ENCODE data around the gene ZNF385B. TPM values are rescaled to one million over a fixed set of nuclear protein-coding genes. Genes with fewer than 3 reads are reported as not detected.

ZNF385B gene
- total RNA-seq, 1 donor from 2014 or later: not detected

DNA sequence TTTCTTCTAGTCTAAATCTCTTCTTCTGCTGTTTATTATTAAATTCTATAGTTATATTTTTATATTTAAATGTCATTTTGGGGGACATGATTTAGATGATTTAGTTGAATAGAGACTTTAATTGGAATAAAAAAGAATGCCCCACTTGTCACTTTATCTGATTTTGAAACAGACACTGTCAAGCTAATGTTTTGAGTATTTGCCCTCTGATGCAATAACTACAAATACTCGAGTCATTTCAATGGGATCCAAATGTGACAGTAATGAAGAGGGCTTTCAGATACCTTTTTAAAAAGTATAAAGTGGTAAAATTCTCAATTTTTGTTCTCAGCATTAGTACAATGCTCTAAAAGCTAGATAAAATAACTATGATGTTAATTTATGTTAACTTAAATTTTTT lies 339.5 kb downstream of the ZNF385B start:
- H3K27me3 Mint-ChIP-seq: no peaks in the 10 kb centered on the region
- no peaks in the 10 kb centered on the region for H3K4me1 Mint-ChIP-seq
- H3K4me3 Mint-ChIP-seq: no peak overlapping the region
- H3K9me3 Mint-ChIP-seq: no peaks in the 10 kb centered on the region
- no peak for DNase-seq
- H3K36me3 Mint-ChIP-seq (ENCODE audit: low read depth): no peaks in the 10 kb centered on the region
- intact Hi-C loops (cut with micrococcal nuclease): no loop called here
- H3K27ac Mint-ChIP-seq: no peak overlapping the region

DNA sequence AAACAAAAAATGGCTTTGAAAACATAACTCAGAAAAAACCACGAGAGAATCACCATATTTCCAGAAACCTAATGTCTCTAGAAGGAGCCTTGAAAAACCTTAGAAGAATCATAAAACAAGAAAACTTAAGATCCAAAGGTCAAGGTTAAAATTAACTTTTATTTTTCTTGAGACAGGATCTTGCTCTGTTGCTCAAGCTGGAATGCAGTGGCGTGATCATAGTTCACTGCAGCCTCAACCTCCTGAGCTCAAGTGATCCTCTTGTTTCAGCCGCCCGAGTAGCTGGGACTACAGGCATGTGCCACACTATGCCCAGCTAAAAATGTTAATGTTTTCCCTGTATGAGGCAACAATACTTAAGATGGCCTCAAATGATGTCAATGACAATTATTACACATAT lies 342.6 kb downstream of the ZNF385B start:
- Mint-ChIP-seq H3K36me3 (ENCODE audit: low read depth) (no peaks in the 10 kb centered on the region), H3K4me3 (no peak overlapping the region), H3K9me3 (no peaks in the 10 kb centered on the region), H3K4me1 (no peaks in the 10 kb centered on the region), H3K27me3 (no peaks in the 10 kb centered on the region), H3K27ac (no peak overlapping the region)
- intact Hi-C loops (cut with micrococcal nuclease): no loop called here
- DNase-seq: no peak

DNA sequence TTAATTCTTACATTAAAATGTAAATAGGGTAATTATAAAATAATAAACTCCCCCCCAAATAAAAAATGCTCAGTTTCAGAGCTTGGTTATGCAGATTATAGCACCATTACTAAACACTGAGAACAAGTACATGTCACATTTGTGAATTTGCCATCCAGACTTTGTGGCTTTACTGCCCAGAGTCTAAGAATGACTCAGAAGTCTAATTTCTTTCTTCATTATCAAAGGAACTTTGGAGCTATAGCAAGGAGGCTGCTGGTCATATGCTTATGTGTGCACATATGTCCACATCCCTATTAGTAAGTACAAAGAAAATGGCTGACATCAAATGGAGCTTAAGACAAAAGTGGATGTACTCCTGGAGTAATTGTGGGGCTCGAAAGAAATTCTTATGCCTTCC lies 348.2 kb downstream of the ZNF385B start:
- Mint-ChIP-seq H3K4me1 (no peaks in the 10 kb centered on the region), H3K27me3 (no peaks in the 10 kb centered on the region), H3K9me3 (no peaks in the 10 kb centered on the region), H3K4me3 (no peak overlapping the region), H3K36me3 (ENCODE audit: low read depth) (no peaks in the 10 kb centered on the region), H3K27ac (no peak overlapping the region)
- intact Hi-C loops (cut with micrococcal nuclease): no loop called here
- no peak for DNase-seq

DNA sequence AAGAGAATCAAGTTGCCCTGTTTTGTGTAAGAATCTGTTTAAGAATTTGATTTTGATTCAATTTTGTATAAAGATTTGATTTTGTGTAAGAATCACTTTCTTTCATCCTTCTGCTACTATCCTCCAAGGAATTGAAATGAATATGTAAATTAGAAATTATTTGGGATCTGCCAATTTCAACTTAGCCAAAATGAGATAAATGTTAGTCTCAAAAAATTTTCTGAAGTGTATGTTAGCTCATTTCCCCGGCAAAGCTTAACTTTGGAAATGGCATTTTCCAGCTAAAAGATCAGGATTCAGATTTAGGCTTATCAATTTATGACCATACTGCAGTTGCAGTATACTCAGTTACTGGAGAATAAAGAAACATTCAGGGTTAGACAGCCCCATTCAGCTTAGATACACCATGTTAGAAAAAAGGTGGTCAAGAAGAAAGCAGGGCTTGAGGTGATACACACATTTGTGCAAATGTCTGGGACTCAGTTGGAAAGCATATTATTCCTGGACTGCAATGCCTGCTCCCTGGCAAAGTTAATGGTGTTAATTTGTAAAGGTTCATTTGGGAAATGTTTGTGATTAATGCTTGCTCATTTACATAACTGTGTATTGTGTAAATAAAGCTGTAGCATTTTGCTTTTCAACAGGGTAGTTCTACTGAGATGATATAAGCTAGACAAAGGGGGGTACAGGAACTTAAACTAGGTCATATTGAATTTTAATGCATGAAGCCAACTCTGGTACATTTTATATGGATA lies 349.0 kb downstream of the ZNF385B start:
- no peaks in the 10 kb centered on the region for H3K36me3 Mint-ChIP-seq (ENCODE audit: low read depth)
- no peak for DNase-seq
- intact Hi-C loops (cut with micrococcal nuclease): no loop called here
- no peaks in the 10 kb centered on the region for H3K27me3 Mint-ChIP-seq
- H3K27ac Mint-ChIP-seq: no peak overlapping the region
- H3K4me3 Mint-ChIP-seq: no peak overlapping the region
- no peaks in the 10 kb centered on the region for H3K4me1 Mint-ChIP-seq
- no peaks in the 10 kb centered on the region for H3K9me3 Mint-ChIP-seq

DNA sequence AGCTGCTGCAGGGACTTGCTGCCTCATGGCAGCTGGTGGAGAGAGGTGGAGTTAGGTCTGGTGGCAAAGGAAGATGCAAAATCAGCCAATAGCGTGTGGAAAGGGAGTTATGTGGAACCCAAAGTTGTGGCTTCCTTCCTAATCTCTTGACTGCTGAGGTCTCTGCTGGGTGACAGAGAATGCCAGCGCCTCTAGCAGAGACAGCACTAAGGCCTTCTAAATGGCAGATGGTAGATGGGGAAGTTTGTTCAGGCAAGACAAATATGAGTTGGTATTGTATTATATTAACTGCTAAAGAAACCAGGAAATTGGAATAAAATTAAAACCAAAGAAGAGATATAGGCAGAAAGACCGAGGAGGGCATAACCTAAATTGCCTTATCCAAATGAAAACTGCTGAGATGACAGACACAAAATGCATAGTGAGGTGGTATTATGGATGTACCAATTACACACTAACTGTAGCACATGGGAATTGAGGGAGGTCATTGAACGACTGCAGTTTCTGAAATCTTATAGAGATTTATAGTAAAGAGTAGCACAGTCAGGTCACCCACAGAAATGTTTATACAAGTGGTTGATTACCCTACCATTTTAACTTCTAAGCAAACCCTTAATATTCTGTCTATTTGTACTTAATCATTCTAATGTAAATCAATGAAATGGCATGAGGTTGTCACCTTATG lies 350.2 kb downstream of the ZNF385B start:
- Mint-ChIP-seq H3K4me3 (no peak overlapping the region), H3K27ac (no peak overlapping the region), H3K27me3 (no peaks in the 10 kb centered on the region), H3K36me3 (ENCODE audit: low read depth) (no peaks in the 10 kb centered on the region), H3K9me3 (no peaks in the 10 kb centered on the region), H3K4me1 (no peaks in the 10 kb centered on the region)
- intact Hi-C loops (cut with micrococcal nuclease): no loop called here
- DNase-seq: no peak

DNA sequence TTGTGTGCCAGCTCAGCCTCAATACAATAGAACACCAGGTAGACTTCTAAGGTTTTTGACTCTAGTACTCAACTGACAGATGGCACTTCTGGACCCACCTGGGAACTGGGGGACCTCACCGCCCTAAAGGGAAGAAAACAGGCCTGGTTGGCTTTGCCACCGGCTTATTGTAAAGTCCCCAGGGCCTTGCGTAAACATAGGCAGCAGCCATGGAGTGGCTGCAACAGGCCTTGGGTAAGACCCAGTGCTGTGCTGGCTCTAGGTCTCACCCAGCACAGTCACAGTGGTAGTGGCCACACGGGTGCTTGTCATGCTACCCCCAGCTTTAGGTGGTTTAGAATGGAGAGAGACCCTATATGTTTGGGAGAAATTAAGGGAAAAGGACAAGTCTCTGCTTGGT lies 366.1 kb downstream of the ZNF385B start:
- intact Hi-C loops (cut with micrococcal nuclease): no loop called here
- no peak for DNase-seq
- Mint-ChIP-seq H3K36me3 (ENCODE audit: low read depth) (no peaks in the 10 kb centered on the region), H3K27ac (no peak overlapping the region), H3K4me3 (no peak overlapping the region), H3K9me3 (no peaks in the 10 kb centered on the region), H3K27me3 (peaks cover 2% of the 10 kb centered on the region), H3K4me1 (no peaks in the 10 kb centered on the region)

DNA sequence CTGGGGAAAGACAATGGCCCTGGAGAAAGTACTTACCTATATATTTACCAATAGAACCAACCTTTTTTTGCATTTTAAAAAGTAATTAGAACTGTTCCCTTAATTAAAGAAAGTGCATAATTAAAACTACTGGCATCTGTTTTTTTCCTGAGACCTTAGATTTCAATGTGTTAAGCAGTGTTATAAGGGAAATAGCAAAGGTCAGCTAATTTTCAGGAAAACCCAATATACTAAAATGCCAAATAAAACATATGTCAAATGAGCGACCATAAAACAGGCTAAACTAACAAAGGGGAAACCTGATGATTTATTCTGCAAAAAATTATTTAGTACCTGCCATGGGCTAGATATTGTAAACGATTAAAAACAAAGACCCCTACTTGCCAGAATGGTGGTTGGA lies 372.8 kb downstream of the ZNF385B start:
- no peak for DNase-seq
- H3K27ac Mint-ChIP-seq: no peak overlapping the region

DNA sequence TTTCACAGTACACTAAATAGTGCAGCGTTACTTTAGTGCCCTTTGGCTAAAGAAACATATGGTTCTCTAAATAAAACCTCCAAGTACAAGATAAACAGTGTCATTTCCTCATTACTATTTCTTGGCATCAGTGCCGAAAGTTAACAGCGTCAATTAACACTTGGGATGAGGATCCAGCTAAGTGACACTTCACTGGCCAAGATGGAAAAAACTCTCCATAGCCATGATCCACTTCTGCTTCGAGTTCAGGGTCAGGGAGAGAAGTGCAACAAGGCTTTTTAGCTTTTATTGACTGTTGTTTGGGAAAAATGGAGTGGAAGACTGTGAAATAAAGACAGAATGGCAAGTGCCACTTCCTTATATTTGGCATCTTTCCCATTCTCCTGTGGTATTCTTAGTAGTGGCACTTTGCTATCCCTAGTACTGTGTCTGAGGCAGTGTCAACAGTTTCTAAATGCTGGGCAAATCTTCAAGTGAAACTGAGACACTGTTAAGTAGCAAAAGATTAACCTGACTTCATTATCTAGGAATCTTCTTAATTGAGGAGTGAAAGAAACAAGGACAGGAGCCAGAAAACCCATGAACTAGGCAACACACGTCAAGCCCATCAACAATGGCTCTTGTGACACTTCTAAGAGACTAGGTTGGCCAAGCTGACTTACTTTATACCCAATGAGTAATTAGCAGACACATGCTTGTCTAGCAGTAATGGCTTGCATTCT lies 374.2 kb downstream of the ZNF385B start:
- Mint-ChIP-seq H3K4me1 (no peaks in the 10 kb centered on the region), H3K9me3 (no peaks in the 10 kb centered on the region), H3K4me3 (no peak overlapping the region), H3K27ac (no peak overlapping the region), H3K27me3 (no peaks in the 10 kb centered on the region), H3K36me3 (ENCODE audit: low read depth) (no peaks in the 10 kb centered on the region)
- intact Hi-C loops (cut with micrococcal nuclease): no loop called here
- DNase-seq: no peak

More for the DNA sequence above, 372.8 kb downstream of the ZNF385B start:
- Mint-ChIP-seq H3K36me3 (ENCODE audit: low read depth) (no peaks in the 10 kb centered on the region), H3K4me3 (no peak overlapping the region), H3K9me3 (no peaks in the 10 kb centered on the region), H3K27me3 (no peaks in the 10 kb centered on the region), H3K4me1 (no peaks in the 10 kb centered on the region)
- intact Hi-C loops (cut with micrococcal nuclease): no loop called here

DNA sequence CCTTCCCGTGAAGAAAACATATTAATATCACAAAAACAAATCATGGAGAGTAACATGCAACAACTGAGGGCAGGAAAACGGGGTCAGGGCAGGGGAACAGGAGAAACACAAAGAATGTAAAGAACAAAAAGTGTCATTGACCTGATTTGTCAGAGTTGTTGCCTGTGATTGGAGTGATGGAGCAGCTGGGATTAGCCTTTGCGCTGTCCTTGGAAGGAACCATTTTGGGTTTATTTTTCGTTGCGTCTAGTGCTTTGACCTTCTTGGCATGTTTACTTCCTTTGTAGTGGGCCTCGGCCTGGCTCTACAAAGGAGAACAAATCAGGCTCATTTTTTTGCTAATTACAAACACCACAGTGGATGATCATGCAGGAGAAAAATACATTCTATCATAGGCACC lies 378.3 kb downstream of the ZNF385B start:
- Mint-ChIP-seq H3K27ac (no peak overlapping the region), H3K4me3 (no peak overlapping the region), H3K27me3 (no peaks in the 10 kb centered on the region), H3K36me3 (ENCODE audit: low read depth) (no peaks in the 10 kb centered on the region), H3K9me3 (no peaks in the 10 kb centered on the region), H3K4me1 (no peaks in the 10 kb centered on the region)
- no peak for DNase-seq
- intact Hi-C loops (cut with micrococcal nuclease): no loop called here

DNA sequence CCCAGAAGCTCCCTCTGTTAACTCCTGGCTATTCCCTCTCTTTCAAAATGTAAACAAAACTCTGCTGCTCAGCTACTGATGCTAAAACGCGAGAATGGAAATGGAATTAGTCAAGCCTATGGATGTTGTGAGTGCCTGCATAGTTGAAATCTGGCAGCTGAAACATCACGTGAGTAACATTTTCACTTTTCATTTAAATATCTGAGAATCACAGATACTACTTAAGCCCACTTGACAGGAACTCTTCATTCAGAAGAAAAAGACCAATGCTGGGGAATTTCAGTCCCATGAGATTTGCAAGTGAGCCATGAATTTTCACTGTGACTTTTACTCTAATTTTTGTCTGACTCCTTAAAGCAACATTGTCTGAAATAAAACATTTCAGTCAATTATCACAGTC lies 381.5 kb downstream of the ZNF385B start:
- H3K4me3 Mint-ChIP-seq: no peak overlapping the region
- intact Hi-C loops (cut with micrococcal nuclease): no loop called here
- H3K4me1 Mint-ChIP-seq: no peaks in the 10 kb centered on the region

DNA sequence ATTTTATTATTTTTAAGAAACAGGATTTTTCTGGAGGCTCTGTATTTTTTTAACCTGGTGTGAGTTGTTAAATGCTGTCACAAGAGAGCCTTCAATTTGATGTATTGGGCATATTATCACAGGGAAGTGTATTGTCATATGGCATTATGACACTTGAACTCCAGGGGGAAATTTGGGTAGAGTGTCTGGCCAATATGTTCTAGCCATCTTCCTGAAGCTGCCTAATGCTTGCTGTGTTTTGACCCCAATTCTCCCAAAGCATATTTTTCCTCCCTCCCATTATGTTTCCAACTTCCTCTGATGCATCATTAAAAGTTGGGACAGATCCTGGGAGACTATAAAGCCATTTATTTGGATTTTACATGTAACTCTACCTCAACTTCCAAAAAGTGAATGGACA lies 382.6 kb downstream of the ZNF385B start:
- H3K27ac Mint-ChIP-seq: no peak overlapping the region
- H3K4me3 Mint-ChIP-seq: no peak overlapping the region
- no peaks in the 10 kb centered on the region for H3K27me3 Mint-ChIP-seq
- H3K36me3 Mint-ChIP-seq (ENCODE audit: low read depth): no peaks in the 10 kb centered on the region
- H3K4me1 Mint-ChIP-seq: no peaks in the 10 kb centered on the region
- intact Hi-C loops (cut with micrococcal nuclease): no loop called here
- no peak for DNase-seq
- no peaks in the 10 kb centered on the region for H3K9me3 Mint-ChIP-seq

More for the DNA sequence above, 381.5 kb downstream of the ZNF385B start:
- no peaks in the 10 kb centered on the region for H3K36me3 Mint-ChIP-seq (ENCODE audit: low read depth)
- H3K27me3 Mint-ChIP-seq: no peaks in the 10 kb centered on the region
- no peak overlapping the region for H3K27ac Mint-ChIP-seq
- H3K9me3 Mint-ChIP-seq: no peaks in the 10 kb centered on the region
- no peak for DNase-seq

DNA sequence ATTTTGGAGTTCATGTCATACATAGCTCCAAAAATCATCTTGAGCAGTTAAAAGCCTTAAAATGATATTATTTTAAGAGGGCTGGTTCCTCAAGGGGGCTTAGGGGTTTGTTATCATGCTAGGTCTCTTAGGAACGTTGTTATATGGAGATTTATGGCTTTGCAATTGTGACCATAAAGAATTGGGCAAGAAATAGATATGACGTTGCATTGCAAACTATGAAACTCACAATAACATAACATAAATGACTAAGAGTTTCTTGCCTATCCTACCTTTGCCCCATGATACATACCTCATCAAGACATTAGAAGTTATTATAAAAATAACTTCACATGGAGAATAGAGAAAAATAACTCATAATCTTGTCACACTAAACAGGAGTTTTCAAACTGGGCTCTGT lies 390.4 kb downstream of the ZNF385B start:
- H3K27ac Mint-ChIP-seq: no peak overlapping the region
- intact Hi-C loops (cut with micrococcal nuclease): no loop called here

DNA sequence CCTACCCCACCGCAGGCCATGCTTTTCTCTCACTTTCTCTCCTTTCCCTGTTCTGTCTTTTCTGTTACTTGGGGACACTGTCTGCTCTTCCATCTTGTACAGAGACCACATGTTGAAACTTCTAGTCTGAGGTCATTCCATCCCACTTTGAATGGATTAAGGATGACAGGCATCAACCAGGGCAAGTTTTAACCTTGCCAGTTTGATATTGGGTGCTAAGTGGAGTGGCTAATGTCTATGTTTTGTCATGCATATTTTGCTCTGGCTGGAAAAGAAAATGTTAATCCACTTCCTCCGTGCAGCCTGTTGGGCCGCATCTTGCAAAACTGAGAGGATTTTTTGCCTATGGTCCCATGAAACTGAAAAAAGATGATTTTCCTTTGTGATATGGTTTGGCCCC lies 391.3 kb downstream of the ZNF385B start:
- no peak overlapping the region for H3K27ac Mint-ChIP-seq
- no peaks in the 10 kb centered on the region for H3K9me3 Mint-ChIP-seq
- no peaks in the 10 kb centered on the region for H3K4me1 Mint-ChIP-seq
- no peak for DNase-seq
- no peak overlapping the region for H3K4me3 Mint-ChIP-seq
- no peaks in the 10 kb centered on the region for H3K27me3 Mint-ChIP-seq
- H3K36me3 Mint-ChIP-seq (ENCODE audit: low read depth): no peaks in the 10 kb centered on the region
- intact Hi-C loops (cut with micrococcal nuclease): no loop called here

More for the DNA sequence above, 390.4 kb downstream of the ZNF385B start:
- Mint-ChIP-seq H3K9me3 (no peaks in the 10 kb centered on the region), H3K27me3 (no peaks in the 10 kb centered on the region), H3K4me1 (no peaks in the 10 kb centered on the region), H3K4me3 (no peak overlapping the region), H3K36me3 (ENCODE audit: low read depth) (no peaks in the 10 kb centered on the region)
- DNase-seq: no peak

DNA sequence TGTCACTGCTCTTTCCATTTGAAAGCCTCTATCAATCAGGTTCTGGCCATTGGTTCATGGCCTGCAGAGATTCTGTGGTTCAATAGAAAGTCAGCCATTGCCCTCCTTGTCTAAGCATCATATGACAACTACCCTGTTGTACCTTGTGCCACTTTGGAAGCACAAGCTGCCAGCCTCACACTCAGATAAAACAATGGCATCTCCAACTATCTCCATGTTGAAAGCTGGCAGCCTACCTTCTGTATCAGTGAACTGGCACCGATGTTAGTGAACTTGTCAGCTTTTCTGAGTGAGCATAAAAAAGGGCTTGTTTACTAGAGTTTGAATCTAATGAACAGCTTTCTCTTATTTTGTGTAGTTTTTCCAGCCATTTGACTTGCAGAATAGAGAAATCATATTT lies 393.5 kb downstream of the ZNF385B start:
- H3K27ac Mint-ChIP-seq: no peak overlapping the region
- no peaks in the 10 kb centered on the region for H3K4me1 Mint-ChIP-seq
- no peaks in the 10 kb centered on the region for H3K27me3 Mint-ChIP-seq
- no peaks in the 10 kb centered on the region for H3K9me3 Mint-ChIP-seq
- intact Hi-C loops (cut with micrococcal nuclease): no loop called here
- no peaks in the 10 kb centered on the region for H3K36me3 Mint-ChIP-seq (ENCODE audit: low read depth)
- no peak overlapping the region for H3K4me3 Mint-ChIP-seq
- no peak for DNase-seq

Measured in activated CD4-positive, alpha-beta T cell treated with anti-CD3 and anti-CD28 coated beads, Interleukin-2, amount 10 ng/mL, durations not matched to agents 24 days and 14 days (primary cell).